OCI-LY3 (cell line): Measurements from ENCODE around the gene KCNA10.

Experiments
- CTCF ChIP-seq: fragments of 200-600, 300-600 bp; sonication (generic); IDR thresholded peaks from 2 replicates; pipeline ENCODE4 v1.5.1; 2014; ENCODE audit warnings: antibody characterized with exemption, low read length, low read depth
- EZH2phosphoT487 ChIP-seq: fragments of 200-600 bp; shearing (Covaris generic); IDR thresholded peaks from 2 replicates; pipeline ENCODE4 v1.6.1; 2018; ENCODE audit warnings: antibody characterized with exemption, mixed run types, low read depth

- TF ChIP-seq CTCF, result no peak
- TF ChIP-seq EZH2phosphoT487, result no peak
Observed at GRCh38 chr1:110487726-110488125, 31.2 kb downstream of the KCNA10 start.
